ENCODE data around the gene TTC13. TPM values are rescaled to one million over a fixed set of nuclear protein-coding genes. Genes with fewer than 3 reads are reported as not detected.

TTC13 gene
- total RNA-seq, 3 donors from 2014 or later (not counting 1 experiment from before 2014, with no cell fraction given), result 72.4 to 90.1 (median 80.4) TPM

GRCh38 chr1:230905733-230906132, 72.9 kb downstream of the TTC13 start:
- WGBS (ENCODE audit: insufficient coverage), result 96% methylated on average over 5 of the region's 5 CpGs

GRCh38 chr1:230902349-230902923, 76.2 kb downstream of the TTC13 start:
- 98% methylated on average over 22 of the region's 22 CpGs for WGBS (ENCODE audit: insufficient coverage)
- Histone ChIP-seq H3K36me3 (ENCODE audit: control insufficient read depth, insufficient read depth, low read length) (peaks cover 34% of the 10 kb centered on the region), H3K9me3 (ENCODE audit: control insufficient read depth, insufficient read depth, low read length) (no peaks in the 10 kb centered on the region), H3K4me3 (ENCODE audit: low read length) (no peak overlapping the region), H3K27me3 (ENCODE audit: control insufficient read depth, insufficient read depth, low read length) (no peaks in the 10 kb centered on the region), H3K27ac (ENCODE audit: low read length) (no peak overlapping the region), H3K4me1 (ENCODE audit: control insufficient read depth, insufficient read depth, low read length) (peaks cover 3% of the 10 kb centered on the region)
- TF ChIP-seq CTCF (IDR thresholded peaks at IDR 0.05), result no peak
- Mint-ChIP-seq H3K4me3 (no peak overlapping the region), H3K36me3 (peaks cover 23% of the 10 kb centered on the region), H3K9me3 (no peaks in the 10 kb centered on the region), H3K4me1 (peaks cover 8 to 9% of the 10 kb centered on the region in 2 donors), H3K27me3 (ENCODE audit: low read depth in 2 of 2) (no peaks in the 10 kb centered on the region), H3K27ac (peak overlapping the region in 1 of 2 donors; percentile 27)
- intact Hi-C loops (cut with micrococcal nuclease), result no loop called here
- no peak for DNase-seq
- peak in 1 of 3 donors; percentile 5 for ATAC-seq

More at GRCh38 chr1:230905733-230906132, 72.9 kb downstream of the TTC13 start:
- ATAC-seq (no peak), DNase-seq (no peak)
- intact Hi-C loops (cut with micrococcal nuclease), result no loop called here
- Mint-ChIP-seq H3K9me3 (no peaks in the 10 kb centered on the region), H3K4me3 (no peak overlapping the region), H3K27ac (peak overlapping the region in 1 of 2 donors; percentile 41), H3K27me3 (ENCODE audit: low read depth in 2 of 2) (no peaks in the 10 kb centered on the region), H3K36me3 (peaks cover 30% of the 10 kb centered on the region), H3K4me1 (peaks cover 8 to 9% of the 10 kb centered on the region in 2 donors)
- Histone ChIP-seq H3K27me3 (ENCODE audit: control insufficient read depth, insufficient read depth, low read length) (no peaks in the 10 kb centered on the region), H3K36me3 (ENCODE audit: control insufficient read depth, insufficient read depth, low read length) (peaks cover 61% of the 10 kb centered on the region), H3K4me1 (ENCODE audit: control insufficient read depth, insufficient read depth, low read length) (peaks cover 3% of the 10 kb centered on the region), H3K4me3 (ENCODE audit: low read length) (no peak overlapping the region), H3K9me3 (ENCODE audit: control insufficient read depth, insufficient read depth, low read length) (no peaks in the 10 kb centered on the region), H3K27ac (ENCODE audit: low read length) (no peak overlapping the region)
- TF ChIP-seq CTCF (IDR thresholded peaks at IDR 0.05), result no peak

GRCh38 chr1:230901671-230902070, 77.0 kb downstream of the TTC13 start:
- Histone ChIP-seq H3K27ac (ENCODE audit: low read length) (no peak overlapping the region), H3K9me3 (ENCODE audit: control insufficient read depth, insufficient read depth, low read length) (no peaks in the 10 kb centered on the region), H3K4me3 (ENCODE audit: low read length) (no peak overlapping the region), H3K27me3 (ENCODE audit: control insufficient read depth, insufficient read depth, low read length) (no peaks in the 10 kb centered on the region), H3K4me1 (ENCODE audit: control insufficient read depth, insufficient read depth, low read length) (peaks cover 3% of the 10 kb centered on the region), H3K36me3 (ENCODE audit: control insufficient read depth, insufficient read depth, low read length) (peaks cover 28% of the 10 kb centered on the region)
- intact Hi-C loops (cut with micrococcal nuclease), result no loop called here
- Mint-ChIP-seq H3K36me3 (peaks cover 23% of the 10 kb centered on the region), H3K27me3 (ENCODE audit: low read depth in 2 of 2) (no peaks in the 10 kb centered on the region), H3K9me3 (no peaks in the 10 kb centered on the region), H3K4me1 (peaks cover 8 to 9% of the 10 kb centered on the region in 2 donors), H3K27ac (no peak overlapping the region), H3K4me3 (no peak overlapping the region)
- WGBS (ENCODE audit: insufficient coverage), result 98% methylated on average over 6 of the region's 6 CpGs
- ATAC-seq, result no peak
- DNase-seq, result no peak
- TF ChIP-seq CTCF (IDR thresholded peaks at IDR 0.05), result no peak

GRCh38 chr1:230900984-230901383, 77.7 kb downstream of the TTC13 start:
- no peaks in the 10 kb centered on the region for H3K27me3 ChIP-seq (ENCODE audit: control insufficient read depth, insufficient read depth, low read length)
- Mint-ChIP-seq H3K9me3 (no peaks in the 10 kb centered on the region), H3K36me3 (peaks cover 22% of the 10 kb centered on the region), H3K27ac (peak overlapping the region in 1 of 2 donors; percentile 58), H3K27me3 (ENCODE audit: low read depth in 2 of 2) (no peaks in the 10 kb centered on the region), H3K4me3 (no peak overlapping the region), H3K4me1 (peaks cover 8 to 9% of the 10 kb centered on the region in 2 donors)
- H3K36me3 ChIP-seq (ENCODE audit: control insufficient read depth, insufficient read depth, low read length), result peaks cover 24% of the 10 kb centered on the region
- H3K4me3 ChIP-seq (ENCODE audit: low read length), result no peak overlapping the region
- 97% methylated on average over 6 of the region's 6 CpGs for WGBS (ENCODE audit: insufficient coverage)
- H3K27ac ChIP-seq (ENCODE audit: low read length), result no peak overlapping the region
- no peak for ATAC-seq
- TF ChIP-seq CTCF (IDR thresholded peaks at IDR 0.05), result no peak
- H3K9me3 ChIP-seq (ENCODE audit: control insufficient read depth, insufficient read depth, low read length), result no peaks in the 10 kb centered on the region
- peaks cover 3% of the 10 kb centered on the region for H3K4me1 ChIP-seq (ENCODE audit: control insufficient read depth, insufficient read depth, low read length)
- no peak for DNase-seq
- intact Hi-C loops (cut with micrococcal nuclease), result no loop called here

All from natural killer cell (primary cell).